Measurements from ENCODE around the gene LAMC2.

The LAMC2 gene

DNA sequence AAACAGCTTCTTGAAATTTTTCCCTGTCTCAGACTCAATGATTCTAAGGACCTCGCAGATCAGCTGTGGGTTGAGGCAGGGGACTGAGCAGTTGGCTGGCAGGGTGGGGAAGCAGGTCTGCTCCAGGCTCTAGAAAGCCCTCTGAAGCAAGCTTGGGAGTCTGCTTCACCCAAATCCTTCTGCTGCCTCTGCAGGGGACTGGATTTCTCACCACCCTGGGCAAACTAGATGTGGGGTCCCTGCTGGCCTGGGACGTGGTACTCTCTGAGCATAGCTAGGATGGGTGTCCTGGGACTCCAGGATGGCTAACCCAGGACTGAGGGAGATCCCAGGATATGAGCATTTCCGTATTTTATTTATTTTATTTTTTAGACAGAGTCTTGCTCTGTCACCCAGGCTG, 89.3 kb downstream of the LAMC2 start:
- TF ChIP-seq, protein P1, sequence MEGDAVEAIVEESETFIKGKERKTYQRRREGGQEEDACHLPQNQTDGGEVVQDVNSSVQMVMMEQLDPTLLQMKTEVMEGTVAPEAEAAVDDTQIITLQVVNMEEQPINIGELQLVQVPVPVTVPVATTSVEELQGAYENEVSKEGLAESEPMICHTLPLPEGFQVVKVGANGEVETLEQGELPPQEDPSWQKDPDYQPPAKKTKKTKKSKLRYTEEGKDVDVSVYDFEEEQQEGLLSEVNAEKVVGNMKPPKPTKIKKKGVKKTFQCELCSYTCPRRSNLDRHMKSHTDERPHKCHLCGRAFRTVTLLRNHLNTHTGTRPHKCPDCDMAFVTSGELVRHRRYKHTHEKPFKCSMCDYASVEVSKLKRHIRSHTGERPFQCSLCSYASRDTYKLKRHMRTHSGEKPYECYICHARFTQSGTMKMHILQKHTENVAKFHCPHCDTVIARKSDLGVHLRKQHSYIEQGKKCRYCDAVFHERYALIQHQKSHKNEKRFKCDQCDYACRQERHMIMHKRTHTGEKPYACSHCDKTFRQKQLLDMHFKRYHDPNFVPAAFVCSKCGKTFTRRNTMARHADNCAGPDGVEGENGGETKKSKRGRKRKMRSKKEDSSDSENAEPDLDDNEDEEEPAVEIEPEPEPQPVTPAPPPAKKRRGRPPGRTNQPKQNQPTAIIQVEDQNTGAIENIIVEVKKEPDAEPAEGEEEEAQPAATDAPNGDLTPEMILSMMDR (IDR thresholded peaks at IDR 0.05; ENCODE audit: borderline replicate concordance, insufficient read depth, low read depth, low read length): no peak
- no peak overlapping the region for H3K4me3 ChIP-seq (ENCODE audit: low read depth, low read length)

DNA sequence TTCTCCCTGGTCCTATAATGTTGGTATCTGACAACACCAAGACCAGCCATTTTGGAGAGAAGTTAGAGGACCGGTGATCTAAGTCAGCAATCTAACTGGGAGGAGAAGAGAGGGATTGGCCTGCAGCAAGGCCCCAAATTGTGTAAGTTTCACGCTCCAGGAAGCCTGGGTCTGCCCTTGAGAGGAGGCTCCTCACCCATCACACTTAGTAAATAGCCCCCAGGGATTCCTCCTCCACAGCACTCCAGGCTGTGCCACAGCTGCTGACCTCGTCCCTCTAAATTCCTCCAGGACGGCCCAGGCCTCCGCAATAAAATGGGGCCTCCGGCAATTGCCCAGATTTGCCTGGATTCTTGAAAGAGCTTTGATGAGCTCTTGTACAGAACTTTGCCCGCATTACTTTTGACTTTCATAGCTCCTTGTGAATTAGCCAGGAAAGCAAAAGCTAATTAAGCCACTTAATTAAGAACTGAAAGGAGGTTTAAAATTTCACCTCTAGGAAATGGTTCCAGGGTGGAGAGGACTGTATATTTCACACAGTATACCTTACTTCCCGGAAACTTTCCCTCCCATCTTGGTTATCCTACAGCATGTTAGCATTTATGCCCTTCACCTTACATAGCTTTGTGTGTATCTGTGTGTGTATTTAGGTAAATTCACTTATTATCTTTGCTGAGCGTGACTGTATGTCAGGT, 90.5 kb downstream of the LAMC2 start:
- TF ChIP-seq, protein P1 (IDR thresholded peaks at IDR 0.05; ENCODE audit: borderline replicate concordance, insufficient read depth, low read depth, low read length): no peak
- no peak overlapping the region for H3K4me3 ChIP-seq (ENCODE audit: low read depth, low read length)

DNA sequence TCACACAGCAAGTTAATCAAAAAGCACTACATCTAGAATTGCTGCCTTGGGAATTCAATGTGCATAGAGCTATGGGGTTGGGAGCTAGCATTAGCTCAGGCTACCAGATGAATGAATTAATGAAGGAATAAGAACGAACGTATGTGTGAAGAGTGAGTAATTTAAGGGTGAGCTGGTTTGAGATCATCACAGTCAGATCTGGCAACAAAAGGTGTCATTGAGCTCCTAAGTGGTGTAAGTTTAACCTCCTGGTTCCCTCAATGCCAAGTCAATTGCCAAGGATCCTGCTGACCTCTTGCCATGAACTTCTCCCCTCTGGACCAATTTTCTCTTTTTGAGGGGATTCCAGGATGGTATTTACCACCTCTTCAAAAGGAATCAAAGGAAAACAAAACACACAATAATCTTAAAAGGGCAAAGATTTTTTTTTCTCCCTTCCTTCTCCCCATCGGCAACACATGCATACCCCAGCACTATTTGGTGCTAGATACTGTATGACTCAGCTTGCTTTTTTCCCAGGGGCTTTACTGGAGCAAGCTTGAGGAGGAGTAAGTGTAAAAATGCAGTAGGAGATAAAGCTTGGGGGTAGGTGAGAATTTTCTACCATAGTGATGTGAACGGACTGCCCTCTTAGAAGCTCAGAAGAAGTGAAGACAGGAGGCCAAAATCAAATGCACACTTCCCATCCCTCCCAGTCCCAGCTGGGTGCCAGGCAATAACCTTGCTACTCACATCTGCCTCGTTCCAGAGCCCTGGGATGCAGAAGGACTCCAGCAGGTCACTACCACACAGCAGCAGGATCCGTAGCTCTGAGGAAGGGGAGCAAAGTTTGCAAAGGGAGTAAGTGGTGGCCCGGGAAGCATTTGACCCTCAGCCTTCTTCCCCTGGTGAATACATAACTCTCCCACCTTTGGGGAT, 92.0 kb downstream of the LAMC2 start:
- no peak overlapping the region for H3K4me3 ChIP-seq (ENCODE audit: low read depth, low read length)
- TF ChIP-seq, protein P1 (IDR thresholded peaks at IDR 0.05; ENCODE audit: borderline replicate concordance, insufficient read depth, low read depth, low read length): no peak

DNA sequence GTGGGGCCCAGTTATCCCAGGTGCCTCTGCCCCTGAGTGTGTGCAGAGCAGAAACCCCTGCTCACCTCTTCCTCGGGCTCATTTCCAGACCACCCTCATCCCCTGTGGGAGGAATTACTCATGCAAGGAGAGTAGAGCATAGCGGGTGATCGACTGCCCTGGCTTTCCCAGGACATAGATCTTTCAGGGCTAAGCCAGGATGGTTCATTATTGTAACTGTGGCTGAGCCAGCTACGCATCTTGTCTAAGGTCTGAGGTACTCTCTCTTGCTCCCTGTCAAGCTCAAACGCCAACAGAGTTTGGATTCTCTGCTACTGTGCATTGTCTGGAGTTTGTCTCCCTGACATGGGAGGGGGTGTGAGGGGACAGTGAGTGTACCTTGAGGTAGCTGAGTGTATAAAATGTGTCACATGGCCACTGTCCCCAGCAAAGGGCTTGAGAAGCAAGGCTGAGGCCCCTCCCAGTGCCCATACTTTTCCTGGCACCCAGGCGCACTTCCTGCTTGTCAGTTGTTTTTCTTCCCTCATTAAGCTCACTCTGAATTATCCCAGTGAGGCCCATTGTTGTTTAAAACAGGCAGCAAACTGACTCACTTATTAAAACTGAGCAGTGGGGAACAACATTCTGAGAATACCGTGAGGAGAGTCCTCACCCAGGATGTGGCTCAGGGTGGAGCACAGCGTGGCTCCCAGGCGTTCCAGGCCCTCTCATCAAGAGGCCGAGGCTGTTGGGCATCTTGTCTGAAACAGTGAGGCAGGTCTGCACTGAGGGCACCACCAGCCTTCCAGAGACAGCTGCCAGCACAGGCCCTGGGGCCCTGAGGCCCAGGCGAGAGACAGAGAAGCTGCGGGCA, 92.9 kb downstream of the LAMC2 start:
- TF ChIP-seq, protein P1 (IDR thresholded peaks at IDR 0.05; ENCODE audit: borderline replicate concordance, insufficient read depth, low read depth, low read length): no peak
- no peak overlapping the region for H3K4me3 ChIP-seq (ENCODE audit: low read depth, low read length)

DNA sequence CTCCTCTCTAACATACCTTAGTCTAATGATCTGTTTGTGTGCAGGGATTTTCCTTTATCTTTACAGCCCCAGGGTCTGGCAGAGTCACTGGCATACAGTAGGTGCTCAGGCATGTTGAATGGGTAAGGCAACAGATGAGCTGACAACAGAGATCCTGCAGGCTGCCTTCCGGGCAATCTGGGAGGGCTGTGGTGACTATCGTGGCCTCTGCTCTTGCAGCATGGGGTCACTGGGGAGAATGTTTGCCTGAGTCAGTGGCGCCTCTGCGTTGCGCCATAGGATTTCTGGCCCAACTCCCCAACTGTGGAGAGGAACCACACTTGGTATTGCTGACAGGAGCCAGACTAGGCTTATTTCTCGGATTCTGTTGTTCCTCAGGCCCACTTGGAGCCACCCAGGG, 93.8 kb downstream of the LAMC2 start:
- TF ChIP-seq, protein P1 (IDR thresholded peaks at IDR 0.05; ENCODE audit: borderline replicate concordance, insufficient read depth, low read depth, low read length): no peak
- H3K4me3 ChIP-seq (ENCODE audit: low read depth, low read length): no peak overlapping the region

DNA sequence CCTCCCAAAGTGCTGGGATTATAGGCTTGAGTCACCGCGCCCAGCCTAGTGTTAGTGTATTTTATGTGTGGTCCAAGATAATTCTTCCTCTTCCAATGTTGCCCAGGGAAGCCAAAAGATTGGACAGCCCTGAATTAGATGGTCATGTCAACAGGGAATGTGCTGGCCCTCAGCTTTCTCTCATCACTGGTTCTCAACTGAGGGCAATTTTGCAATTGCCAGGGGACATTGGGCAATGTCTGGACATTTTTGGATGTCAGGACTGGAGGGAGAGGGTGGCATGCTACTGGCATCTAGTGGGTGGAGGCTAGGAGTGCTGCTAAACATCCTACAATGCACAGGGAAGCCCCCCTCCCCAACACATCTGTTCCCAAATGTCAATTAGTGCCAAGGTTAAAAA, 95.0 kb downstream of the LAMC2 start:
- TF ChIP-seq, protein P1 (IDR thresholded peaks at IDR 0.05; ENCODE audit: borderline replicate concordance, insufficient read depth, low read depth, low read length): no peak
- no peak overlapping the region for H3K4me3 ChIP-seq (ENCODE audit: low read depth, low read length)

Data from GM12875 (cell line).